Cardiac muscle cell (in vitro differentiated cells and primary cell): ENCODE measurements around the gene PIGH. TPM values are rescaled to one million over a fixed set of nuclear protein-coding genes. Genes with fewer than 3 reads are reported as not detected.

ENCODE experiments used
- DNase-seq, 2 donors: peaks; one replicate each; pipeline versions ENCODE4 v3.0.0 to v3.0.0-alpha.2; 2010 to 2017; ENCODE audit warnings: low read depth in 1 of 2, low spot score in 1 of 2
- H3K27ac ChIP-seq: fragments of 200-600 bp; sonication (generic); 2 replicates; pipeline ENCODE4 v1.5.1; 2016
- H3K27me3 ChIP-seq: fragments of 200-600 bp; sonication (generic); 2 replicates; pipeline ENCODE4 v1.6.0; 2016; ENCODE audit warnings: control low read depth
- H3K36me3 ChIP-seq: fragments of 200-600 bp; sonication (generic); 2 replicates; pipeline ENCODE4 v1.5.1; 2016; ENCODE audit warnings: control low read depth
- H3K4me1 ChIP-seq: fragments of 200-600 bp; sonication (generic); 2 replicates; pipeline ENCODE4 v1.8.1; 2017; ENCODE audit warnings: low read depth, mild to moderate bottlenecking, mixed run types
- H3K4me3 ChIP-seq: fragments of 200-600 bp; sonication (generic); 2 replicates; pipeline ENCODE4 v1.5.1; 2016; ENCODE audit warnings: mild to moderate bottlenecking
- H3K9me3 ChIP-seq: fragments of 200-600 bp; sonication (generic); 2 replicates; pipeline ENCODE4 v1.5.1; 2017; ENCODE audit warnings: low read depth, mild to moderate bottlenecking, control low read depth
- CTCF ChIP-seq: IDR thresholded peaks from 2 replicates; pipeline ENCODE4 v1.5.1; 2012; ENCODE audit warnings: low read depth, mild to moderate bottlenecking, low read length
- polyA plus RNA-seq: library from polyadenylated mRNA; unstranded; fragments of >200 nt; fragmentation: Nextera tagmentation; extraction: Ambion mirVana; gene quantifications from 2 replicates; pipeline ENCODE4 v1.2.1, GENCODE V29; 2016
- total RNA-seq: library from RNA; depleted of rRNA; stranded (reverse); fragments of >200 nt; gene quantifications from 2 replicates; pipeline ENCODE4 v1.2.3, GENCODE V29; 2016

PIGH gene
- total and polyA plus RNA-seq, 2 experiments from 2014 or later = 11.3 to 31.3 TPM

- Histone ChIP-seq H3K4me3 (no peak overlapping the region), H3K27me3 (no peaks in the 10 kb centered on the region), H3K4me1 (no peaks in the 10 kb centered on the region), H3K36me3 (peaks cover 14% of the 10 kb centered on the region), H3K27ac (no peak overlapping the region), H3K9me3 (no peaks in the 10 kb centered on the region)
- no peak for DNase-seq
- no peak for TF ChIP-seq CTCF
Observed at GRCh38 chr14:67576216-67576955, 23.7 kb downstream of the PIGH start.

GRCh38 chr14:67575684-67576083 is 24.4 kb downstream of the PIGH start:
- no peaks in the 10 kb centered on the region for H3K9me3 ChIP-seq
- peaks cover 14% of the 10 kb centered on the region for H3K36me3 ChIP-seq
- H3K4me3 ChIP-seq = no peak overlapping the region
- no peak for DNase-seq
- H3K27me3 ChIP-seq = no peaks in the 10 kb centered on the region
- H3K27ac ChIP-seq = no peak overlapping the region
- no peaks in the 10 kb centered on the region for H3K4me1 ChIP-seq
- no peak for TF ChIP-seq CTCF

- H3K4me1 ChIP-seq = no peaks in the 10 kb centered on the region
- DNase-seq = no peak
- no peaks in the 10 kb centered on the region for H3K9me3 ChIP-seq
- TF ChIP-seq CTCF = no peak
- no peak overlapping the region for H3K27ac ChIP-seq
- peaks cover 14% of the 10 kb centered on the region for H3K36me3 ChIP-seq
- H3K27me3 ChIP-seq = no peaks in the 10 kb centered on the region
- H3K4me3 ChIP-seq = no peak overlapping the region
Observed at GRCh38 chr14:67574806-67575205, 25.3 kb downstream of the PIGH start.

- TF ChIP-seq CTCF = no peak
- Histone ChIP-seq H3K9me3 (no peaks in the 10 kb centered on the region), H3K27ac (no peak overlapping the region), H3K36me3 (peaks cover 9% of the 10 kb centered on the region), H3K27me3 (no peaks in the 10 kb centered on the region), H3K4me1 (no peaks in the 10 kb centered on the region), H3K4me3 (no peak overlapping the region)
- no peak for DNase-seq
Observed at GRCh38 chr14:67574156-67574555, 25.9 kb downstream of the PIGH start.

- H3K36me3 ChIP-seq = peaks cover 7% of the 10 kb centered on the region
- no peaks in the 10 kb centered on the region for H3K4me1 ChIP-seq
- H3K9me3 ChIP-seq = no peaks in the 10 kb centered on the region
- H3K27me3 ChIP-seq = no peaks in the 10 kb centered on the region
- TF ChIP-seq CTCF = no peak
- no peak overlapping the region for H3K27ac ChIP-seq
- H3K4me3 ChIP-seq = no peak overlapping the region
- no peak for DNase-seq
Observed at GRCh38 chr14:67573228-67574010, 26.6 kb downstream of the PIGH start.
